HG03342 (cell line): ENCODE results near the gene RPAP2.
"Not testable (repeated sequence)": the region's sequence is repeated elsewhere in the genome, so short reads cannot be mapped to it uniquely, and the experiment has no call there.

Experiments
- ATAC-seq: cut with Tn5 transposase; IDR thresholded peaks from one replicate; pipeline ENCODE4 v1.9.1; 2021; ENCODE audit warnings: mild to moderate bottlenecking, moderate library complexity; ENCODE audit not compliant: unreplicated experiment

Gene RPAP2

DNA sequence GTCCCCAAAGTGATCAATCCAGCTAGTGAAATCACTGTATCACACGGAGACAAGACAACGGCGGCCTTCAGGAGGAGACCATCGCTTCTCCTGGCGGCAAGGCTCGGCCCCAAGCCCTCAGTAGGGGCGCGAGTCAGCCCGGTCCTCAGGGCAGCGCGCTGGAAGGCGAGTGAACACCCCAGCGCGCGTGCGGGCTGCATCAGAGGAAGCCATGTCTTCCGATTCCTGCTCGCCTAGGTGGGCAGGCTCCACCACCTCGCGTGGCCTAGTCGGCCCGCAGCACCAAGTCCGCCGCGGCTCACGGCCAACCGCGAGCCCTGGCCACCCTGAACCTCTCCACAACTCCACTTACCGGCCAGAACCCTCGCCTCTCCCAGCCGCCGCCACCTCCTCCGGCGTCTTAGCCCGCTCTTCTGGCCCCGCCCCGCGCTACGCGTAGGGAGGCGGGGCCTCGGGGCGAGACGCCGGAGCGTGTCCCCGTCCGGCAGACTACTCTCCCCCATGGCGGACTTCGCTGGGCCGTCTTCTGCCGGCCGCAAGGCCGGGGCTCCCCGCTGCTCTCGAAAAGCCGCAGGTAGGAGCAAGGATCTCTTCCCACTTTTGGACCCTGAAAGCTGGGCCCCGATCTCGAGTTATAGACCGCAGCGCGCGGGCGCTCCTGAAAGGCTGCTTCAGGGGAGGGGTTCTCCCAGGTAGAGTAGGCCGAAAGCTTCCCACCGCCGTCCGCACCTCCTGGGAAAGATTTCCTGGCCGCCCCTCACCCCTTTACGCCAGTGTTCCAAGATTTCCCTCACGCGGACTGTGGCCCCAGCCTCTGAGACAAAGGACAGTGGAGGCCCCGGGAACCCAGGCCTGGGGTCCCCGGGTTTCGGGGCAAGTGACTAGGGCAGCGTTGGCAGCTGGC lies at the start of gene RPAP2, which contains the start of gene GLMN:
Gene RPAP2, plus strand, starts transcription at position 487 of the 904 bp plus-strand sequence. Its CDS starts 15 bp downstream, at position 502.
Gene GLMN, minus strand, starts transcription at position 415 of the 904 bp plus-strand sequence. CDS start 988 bp downstream, outside the sequence.
- ATAC-seq, result peak; percentile 98

DNA sequence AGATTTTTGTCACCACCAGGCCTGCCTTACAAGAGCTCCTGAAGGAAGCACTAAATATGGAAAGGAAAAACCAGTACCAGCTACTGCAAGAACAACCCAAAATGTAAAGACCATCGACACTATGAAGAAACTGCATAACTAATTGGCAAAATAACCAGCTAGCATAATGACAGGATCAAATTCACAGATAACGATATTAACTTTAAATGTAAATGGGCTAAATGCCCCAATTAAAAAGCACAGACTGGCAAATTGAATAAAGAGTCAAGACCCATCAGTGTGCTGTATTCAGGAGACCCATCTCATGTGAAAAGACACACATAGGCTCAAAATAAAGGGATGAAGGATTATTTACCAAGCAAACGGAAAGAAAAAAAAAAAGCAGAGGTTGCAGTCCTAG lies 44.1 kb upstream of the RPAP2 start:
- not testable (repeated sequence) for ATAC-seq

DNA sequence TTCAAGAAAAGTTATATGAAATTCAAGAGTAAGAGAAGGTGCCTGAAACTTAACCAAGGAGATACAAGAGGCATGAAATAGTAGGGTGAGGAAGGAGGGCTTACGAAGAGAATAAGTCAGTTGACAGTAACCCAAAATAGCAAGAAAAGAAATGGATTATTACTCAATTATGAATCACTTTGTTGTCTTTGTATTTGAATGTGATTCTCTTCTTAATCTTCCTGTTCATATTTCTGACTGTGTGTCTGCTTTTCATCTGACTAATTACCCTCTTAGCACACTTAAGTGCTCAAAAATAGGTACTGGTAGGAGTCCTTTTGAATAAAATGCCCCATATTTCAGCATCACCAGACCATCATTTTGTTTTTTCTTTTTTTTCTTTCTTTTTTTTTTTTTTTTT lies 39.5 kb upstream of the RPAP2 start:
- ATAC-seq, result no peak

DNA sequence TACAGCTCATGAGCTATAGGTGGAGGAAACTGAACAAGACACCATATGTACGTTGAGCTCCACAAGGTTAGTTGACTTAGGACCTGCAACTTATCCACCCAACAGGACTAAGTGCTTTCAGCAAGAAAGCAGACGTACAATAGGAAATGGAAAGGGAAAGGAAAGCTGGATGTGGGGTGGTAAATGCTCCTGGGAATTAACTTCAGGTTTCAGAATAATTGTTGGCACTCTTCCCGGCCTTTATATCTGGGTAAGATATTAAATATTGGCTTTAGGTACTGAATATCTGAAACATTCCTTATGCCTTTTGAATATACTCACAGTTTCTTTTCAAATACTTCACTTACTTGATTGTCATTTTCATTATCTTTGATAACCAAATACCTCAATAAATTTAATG lies 36.3 kb upstream of the RPAP2 start:
- ATAC-seq, result no peak

DNA sequence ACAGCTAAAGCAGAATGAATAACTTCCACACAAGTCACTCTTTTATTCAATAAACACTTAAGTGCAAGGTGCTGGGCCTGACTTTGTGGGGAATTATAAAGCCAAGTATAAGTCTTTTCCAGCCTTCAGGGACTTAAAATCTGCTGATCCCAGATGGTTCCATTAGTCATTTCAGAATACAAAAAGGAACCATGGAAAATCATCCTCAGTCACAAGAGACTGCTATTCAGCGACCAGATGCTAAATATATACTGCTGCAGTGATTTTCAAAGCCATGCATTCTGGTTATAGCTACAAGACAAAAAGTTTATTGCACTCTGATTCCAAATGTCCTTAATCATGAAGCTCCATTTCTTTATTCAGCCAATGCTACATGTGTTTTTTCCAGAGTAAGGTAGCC lies 25.8 kb upstream of the RPAP2 start:
- ATAC-seq, result no peak

DNA sequence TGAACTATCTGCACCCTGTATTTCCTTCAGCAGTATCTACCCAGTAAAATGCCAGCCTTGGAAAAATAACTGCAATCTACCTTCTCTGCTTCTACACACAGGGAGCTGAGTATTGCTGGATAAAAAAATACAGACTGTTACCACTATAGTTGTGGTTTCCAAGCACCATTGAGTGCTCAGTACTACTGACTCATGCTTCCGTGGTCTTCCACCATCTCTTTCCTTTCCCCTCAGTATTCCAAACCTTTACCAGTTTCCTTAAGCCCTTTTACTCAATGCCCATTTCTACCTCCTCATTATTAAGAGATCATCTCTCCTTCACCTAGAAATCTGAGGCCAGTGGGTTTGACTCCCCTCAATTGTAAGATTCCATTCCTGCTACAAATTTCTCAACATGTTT lies 23.9 kb upstream of the RPAP2 start:
- no peak for ATAC-seq

DNA sequence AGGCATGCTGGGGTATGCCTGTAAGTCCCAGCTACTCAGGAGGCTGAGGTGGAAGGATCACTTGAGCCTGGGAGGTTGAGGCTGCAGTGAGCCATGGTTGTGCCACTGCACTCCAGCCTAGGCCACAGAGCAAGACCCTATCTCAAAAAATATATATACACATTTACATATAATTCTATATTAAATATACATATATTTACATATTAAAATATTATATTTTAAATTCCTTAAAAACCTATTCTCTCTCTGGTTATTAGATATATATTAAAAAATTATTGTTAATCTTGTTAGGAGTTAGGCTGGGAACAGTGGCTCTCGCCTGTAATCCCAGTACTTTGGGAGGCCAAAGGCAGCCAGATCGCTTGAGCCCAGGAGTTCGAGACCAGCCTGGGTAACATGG lies 22.8 kb upstream of the RPAP2 start:
- no peak for ATAC-seq

DNA sequence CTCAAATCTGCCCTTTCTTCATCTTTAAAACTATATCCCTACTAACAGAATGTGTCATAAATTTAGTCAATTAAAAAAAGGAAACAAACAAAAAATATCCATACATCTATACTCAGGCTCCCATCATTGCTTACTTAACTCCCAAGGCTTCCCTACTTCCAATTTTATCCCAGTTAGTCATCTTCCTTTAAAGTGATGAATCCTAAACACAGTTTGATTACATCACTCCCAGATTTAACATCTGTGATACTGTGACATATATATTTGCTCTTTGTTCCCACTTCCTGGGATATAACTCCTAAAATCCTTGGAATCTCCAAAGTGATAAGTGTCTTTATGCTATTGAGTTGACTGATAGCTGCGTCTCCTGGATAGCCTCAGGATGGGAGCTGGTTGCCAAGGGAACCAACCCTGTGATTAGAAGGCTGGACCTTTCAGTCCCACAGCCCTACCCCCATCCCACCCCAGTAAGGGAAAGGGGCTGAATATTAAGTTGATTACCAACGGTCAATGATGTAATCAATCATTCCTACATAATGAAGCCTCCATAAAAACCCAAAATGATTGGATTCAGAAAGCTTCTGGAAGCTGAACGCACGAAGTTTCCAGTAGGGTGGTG lies 21.6 kb upstream of the RPAP2 start:
- ATAC-seq, result no peak

DNA sequence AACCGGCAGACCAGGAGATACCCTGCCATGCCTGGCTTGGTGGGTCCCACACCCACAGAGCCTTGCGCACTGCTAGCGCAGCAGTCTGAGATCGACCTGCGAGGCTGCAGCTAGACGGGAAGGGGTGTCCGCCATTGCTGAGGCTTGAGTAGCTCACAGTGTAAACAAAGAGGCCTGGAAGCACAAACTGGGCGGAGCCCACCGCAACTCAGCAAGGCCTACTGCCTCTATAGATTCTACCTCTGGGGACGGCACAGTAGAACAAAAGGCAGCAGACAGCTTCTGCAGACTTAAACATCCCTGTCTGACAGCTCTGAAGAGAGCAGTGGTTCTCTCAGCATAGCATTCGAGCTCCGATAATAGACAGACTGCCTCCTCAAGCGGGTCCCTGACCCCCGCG lies 19.1 kb upstream of the RPAP2 start:
- ATAC-seq, result not testable (repeated sequence)

DNA sequence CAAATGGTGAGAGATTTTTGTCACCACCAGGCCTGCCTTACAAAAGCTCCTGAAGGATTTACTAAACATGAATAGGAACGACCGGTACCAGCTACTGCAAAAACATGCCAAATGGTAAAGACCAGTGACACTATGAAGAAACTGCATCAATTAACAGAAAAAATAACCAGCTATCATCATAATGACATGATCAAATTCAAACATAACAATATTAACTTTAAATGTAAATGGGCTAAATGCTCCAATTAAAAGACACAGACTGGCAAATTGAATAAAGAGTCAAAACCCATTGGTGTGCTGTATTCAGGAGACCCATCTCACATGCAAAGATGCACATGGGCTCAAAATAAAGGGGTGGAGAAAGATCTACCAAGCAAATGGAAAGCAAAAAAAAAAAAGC lies 17.4 kb upstream of the RPAP2 start:
- not testable (repeated sequence) for ATAC-seq

DNA sequence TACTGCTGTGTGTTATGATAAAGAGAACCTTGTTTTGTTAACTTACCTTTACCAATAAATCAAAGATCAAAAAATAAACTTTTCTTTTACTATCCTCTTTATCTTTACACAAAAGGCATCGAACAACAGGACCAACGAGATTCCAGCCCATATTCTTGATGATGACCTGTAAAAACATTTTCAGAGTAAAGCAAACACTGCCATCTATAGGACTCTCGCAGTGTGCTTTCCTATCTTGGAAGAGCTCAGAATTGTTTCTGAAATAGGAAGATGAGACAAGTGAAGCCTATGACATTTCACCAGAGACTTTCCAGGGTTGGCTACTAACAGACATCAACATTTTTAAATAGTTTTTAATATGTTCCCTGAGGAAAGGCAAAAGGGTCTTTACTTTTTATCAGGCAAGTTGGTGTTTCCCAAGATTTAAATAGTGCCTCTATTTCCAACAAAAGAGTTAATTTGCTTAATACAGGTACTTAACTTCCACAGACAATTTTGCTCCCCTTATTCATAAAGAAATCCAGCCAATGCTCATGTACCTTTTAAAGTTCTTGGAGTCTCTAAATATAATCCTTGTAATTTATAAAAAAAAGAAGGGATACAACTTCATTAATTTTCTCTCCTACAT lies 7.4 kb upstream of the RPAP2 start:
- no peak for ATAC-seq

DNA sequence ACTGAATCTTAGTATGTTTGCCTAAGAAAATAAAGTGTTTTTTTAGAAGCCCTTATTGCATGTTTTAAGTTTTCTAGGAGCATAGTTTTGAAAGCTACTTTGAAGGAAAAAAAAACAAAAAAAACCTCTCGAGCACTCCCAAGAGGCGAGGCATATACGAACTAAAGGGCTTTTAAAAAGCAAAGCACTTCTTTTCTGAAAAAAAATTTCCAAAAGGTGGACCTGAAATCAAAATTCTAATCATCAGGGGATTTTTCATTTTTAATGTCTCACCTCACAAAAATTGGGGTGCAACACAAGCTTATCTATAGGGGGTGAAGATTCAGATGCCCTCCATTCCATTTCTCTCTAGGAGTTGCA lies 666 bp upstream of the RPAP2 start:
- no peak for ATAC-seq

DNA sequence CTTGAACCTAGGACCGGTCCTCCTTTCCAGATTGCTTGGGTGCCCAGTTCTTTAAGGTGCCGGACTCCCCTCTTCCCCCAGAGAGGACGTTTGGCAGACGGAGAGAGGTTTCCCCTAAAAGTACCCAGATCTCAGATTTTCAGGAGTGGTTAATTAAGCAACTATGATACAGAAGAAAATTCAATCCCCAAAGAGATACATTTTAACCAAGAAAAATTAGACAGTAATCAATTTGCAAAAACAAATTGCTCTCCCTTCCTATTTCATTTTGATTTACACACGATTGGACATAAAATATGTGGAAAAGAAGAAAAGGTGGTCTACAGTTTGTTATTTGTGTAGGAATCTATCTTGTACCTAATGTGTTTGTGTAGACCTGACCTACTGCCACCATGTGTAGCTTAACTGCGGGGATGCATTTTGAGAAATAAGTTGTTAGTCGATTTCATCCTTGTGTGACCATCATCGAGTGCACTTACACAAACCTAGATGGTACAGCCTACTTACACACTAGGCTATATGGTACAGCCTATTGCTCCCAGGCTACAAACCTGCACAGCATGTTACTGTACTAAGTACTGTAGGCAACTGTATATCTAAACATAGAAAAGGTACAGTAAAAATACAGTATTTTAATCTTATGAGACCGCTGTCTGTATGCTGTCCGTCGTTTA lies 755 bp downstream of the RPAP2 start:
- ATAC-seq, result no peak

DNA sequence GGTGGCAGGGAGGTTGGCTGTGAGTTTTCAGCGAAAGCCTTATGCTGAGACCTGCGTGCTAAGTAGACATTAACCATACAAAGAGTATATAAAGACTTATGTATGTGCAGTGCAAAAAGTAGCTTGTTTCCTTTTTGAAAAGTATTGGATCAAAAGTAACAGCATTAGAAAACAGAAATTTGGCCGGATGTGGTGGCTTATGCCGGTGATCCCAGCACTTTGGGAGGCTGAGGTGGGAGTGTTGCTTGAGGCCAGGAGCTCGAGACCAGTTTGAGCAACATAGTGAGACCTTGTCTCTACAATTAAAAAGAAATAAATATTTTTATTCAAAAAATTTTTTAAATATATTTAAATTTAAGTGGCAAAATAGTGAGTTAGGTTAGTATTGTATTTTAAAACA lies 2.2 kb downstream of the RPAP2 start:
- no peak for ATAC-seq

DNA sequence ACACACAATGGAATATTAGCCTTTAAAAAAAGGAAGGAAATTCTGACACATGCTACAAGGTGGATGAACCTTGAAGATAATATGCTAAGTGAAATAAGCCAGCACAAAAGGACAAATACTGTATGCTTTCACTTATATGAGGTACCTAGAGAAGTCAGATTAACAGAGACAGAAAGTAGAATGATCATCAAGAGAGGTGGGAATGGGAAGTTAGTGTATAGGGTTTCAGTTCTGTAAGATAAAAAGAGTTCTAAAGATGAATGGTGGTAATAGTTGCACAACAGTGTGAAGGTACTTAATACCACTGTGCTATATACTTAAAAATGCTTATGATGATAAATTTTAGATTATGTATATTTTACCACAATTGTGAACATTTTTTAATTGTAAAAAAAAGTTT lies 7.2 kb downstream of the RPAP2 start:
- no peak for ATAC-seq

DNA sequence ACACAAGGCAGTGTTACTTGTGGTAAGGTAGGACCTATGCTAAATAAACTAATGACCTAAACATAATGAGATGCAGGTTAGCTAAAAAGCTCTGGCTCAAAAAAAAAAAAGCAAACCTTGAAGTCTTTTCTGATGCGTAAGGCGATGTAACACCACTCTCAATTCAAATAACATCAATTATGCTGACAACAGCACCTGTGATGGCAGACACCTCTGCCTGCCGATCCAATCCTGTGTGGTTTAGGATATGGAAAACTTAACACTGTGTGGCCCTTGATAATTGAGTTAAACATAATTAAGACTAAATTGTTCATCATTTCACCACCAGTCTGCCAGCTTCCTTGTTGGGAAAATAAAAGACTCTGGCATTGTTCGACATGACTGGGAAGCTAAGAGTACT lies 9.1 kb downstream of the RPAP2 start:
- no peak for ATAC-seq

DNA sequence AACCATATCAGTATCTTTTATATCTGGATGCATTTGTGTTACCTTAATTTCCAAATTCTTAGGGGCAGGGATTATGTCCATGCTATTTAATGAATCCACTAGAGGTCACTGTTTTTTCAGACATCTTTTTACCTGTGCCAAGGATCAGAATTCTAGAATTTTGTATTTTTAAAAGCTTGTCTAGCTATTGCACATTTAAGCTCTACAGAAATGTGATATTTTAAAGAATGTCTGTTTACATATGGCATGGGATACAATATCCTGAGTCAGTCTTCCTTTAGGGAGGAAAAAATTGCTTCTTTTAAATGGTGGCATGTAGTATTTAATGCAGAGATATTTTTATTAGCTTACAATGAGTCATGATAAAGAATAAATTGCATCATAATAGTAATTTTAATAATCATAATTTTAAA lies 11.3 kb downstream of the RPAP2 start:
- no peak for ATAC-seq

DNA sequence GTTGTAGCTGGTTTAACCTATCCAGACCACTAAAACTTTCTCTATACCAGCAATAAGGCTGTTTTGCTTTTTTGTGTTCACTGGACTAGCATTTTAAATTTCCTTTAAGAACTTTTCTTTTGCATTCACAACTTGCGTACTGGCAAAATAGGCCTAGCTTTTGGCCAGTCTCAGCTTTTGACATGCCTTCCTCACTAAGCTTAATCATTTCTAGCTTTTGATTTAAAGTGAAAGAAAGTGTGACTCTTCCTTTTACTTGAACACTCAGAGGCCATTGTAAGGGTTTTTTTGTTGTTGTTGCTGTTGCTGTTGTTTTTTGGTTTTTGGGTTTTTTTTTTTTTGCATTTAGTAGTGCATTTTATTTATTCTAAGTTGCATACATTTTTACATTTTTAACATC lies 15.2 kb downstream of the RPAP2 start:
- no peak for ATAC-seq

DNA sequence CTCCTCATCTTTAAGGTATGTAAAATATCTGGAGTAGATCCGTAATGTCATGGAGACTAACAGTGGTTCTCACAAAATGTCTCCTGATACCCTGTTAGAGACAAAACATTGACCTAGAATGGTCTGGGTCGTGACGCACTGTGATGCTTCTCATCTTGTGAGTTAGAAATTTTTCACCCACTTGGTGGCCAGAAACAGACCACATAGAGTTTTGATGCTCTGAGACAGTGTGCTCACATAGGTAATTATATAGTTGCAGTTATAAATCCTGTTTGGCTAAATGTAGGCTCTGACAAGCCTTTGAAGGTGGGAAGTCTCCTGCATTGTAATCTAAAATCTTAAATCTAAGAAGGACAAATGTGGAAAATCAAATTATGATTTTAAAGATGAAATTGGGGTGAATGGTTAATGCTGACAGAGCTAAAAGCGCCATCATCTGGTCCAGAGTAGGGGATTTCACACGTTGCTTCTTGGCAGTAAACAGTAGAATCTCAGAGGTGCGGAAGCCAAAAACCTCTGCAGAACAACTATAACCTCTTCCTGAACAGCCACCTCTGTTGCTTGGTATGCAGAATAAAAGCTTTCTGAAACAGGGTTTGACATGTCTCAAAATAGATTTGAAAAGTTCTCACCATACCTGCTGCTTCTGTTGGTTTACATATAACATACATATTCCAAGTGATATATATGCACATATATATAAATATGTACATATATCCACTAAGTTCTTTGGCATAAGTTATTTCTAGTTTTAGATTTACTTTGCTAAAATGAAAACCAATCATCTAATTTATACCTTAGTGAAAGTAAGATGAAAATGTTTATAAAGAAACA lies 17.1 kb downstream of the RPAP2 start:
- no peak for ATAC-seq

DNA sequence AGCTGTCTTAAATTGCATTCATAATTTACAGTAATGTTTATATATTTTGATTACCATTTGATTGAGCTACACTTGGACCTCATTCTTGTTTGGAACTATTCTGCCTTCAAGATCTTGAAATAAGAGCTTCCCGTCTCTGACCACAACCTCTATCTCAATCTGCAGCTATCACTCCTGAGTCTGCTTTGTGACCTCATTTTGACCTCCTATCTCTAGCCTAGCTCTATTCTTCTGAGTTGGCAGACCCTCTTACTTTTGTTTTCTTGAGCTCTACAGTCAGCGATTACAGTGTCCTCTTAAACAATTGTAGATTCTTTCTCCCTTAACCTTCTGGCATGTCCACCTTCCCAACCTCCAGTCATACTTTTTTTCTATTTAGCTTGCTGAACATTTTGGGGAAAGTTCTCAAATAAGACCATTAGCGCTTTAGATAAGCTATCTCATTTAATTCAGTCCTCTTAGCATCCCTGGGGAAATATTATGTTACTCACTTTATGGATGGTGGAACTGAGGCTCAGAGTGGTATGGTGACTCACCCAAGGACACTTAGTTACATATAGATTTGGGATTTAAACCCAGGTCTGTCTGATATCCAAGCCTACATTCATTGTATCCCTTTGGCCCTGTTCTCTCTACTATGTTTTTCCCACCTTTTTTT lies 19.1 kb downstream of the RPAP2 start:
- no peak for ATAC-seq
